Activated naive CD4-positive, alpha-beta T cell (primary cell): Measurements from ENCODE around the gene TRIOBP.
"Not testable (repeated sequence)": the region's sequence is repeated elsewhere in the genome, so short reads cannot be mapped to it uniquely, and the experiment has no call there.

Source experiments
- DNase-seq, 4 experiments: peaks; one replicate each; lab custom pipeline; 2025; lab: John Stamatoyannopoulos, UW

TRIOBP gene

DNA sequence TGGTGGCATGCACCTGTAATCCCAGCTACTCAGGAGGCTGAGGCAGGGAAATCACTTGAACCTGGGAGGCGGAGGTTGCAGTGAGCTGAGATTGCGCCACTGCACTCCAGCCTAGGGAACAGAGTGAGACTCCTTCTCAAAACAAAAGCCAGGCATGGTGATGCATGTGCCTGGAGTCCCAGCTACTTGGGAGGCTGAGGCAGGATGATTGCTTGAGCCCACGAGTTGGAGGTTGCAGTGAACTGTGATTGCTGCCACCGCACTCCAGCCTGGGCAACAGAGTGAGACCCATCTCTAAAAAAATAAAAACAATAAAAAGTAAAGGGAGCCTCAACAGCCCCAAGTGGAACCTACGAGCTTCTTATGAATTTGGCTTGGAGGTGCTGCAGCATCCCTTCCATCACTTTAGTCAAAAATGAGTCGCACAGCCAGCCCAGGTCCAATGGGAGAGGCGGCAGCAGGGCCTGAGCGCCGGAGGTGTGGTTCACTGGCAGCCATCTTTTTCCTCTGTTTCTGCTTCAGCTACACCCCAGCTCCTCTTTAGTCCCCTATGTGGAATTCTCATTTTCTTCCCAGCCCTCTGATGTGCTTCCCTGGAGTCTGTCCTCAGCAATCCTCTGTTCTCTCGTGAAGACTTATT, 81.6 kb downstream of the TRIOBP start:
- DNase-seq: no peak

GRCh38 chr22:37781434-37782059, 84.7 kb downstream of the TRIOBP start:
- no peak for DNase-seq

- DNase-seq: no peak
These were observed 85.7 kb downstream of the TRIOBP start for GRCh38 chr22:37782340-37783168.

GRCh38 chr22:37784829-37785495, 88.1 kb downstream of the TRIOBP start:
- DNase-seq: no peak

GRCh38 chr22:37790234-37790633, 93.4 kb downstream of the TRIOBP start:
- no peak for DNase-seq

- no peak for DNase-seq
These were observed 95.6 kb downstream of the TRIOBP start for GRCh38 chr22:37792494-37792893.

GRCh38 chr22:37794376-37794775, 97.5 kb downstream of the TRIOBP start:
- DNase-seq: no peak

- no peak for DNase-seq
These were observed 99.2 kb downstream of the TRIOBP start for GRCh38 chr22:37796079-37796478.

- DNase-seq: not testable (repeated sequence)
These were observed 100.4 kb downstream of the TRIOBP start for GRCh38 chr22:37797259-37797658.

DNA sequence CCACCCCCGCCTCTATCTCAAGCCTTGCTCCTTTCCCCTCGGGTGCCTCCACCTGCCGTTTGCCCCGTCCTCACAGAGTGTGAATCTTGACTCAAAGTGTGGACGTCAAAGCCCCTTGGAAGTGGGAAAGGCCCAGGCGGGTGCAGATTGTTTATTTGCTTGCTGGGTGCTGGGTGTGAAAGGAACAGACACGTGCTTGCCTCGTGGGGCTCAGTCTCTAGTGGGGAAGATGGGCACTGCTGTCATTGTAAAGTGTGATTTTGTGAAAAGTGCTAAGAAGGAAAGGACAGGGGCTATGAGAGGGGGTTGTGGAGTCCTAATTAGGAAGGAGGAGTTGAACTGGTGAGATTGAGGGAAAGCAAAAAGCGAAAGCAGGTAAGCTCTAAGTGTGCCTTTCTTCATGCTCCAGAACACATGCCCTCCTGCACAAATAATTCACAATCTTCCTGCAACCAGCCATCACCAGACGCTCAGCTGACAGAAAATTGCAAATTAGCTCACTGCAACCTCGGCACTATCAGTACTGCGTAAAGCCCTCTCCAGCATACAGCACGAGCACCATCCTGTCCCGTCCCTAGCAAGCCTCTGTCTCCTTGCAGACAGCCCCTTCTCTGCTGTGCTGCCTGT, 101.1 kb downstream of the TRIOBP start:
- no peak for DNase-seq

- DNase-seq: not testable (repeated sequence)
These were observed 103.1 kb downstream of the TRIOBP start for GRCh38 chr22:37799979-37800378.

GRCh38 chr22:37801946-37802309, 105.1 kb downstream of the TRIOBP start:
- DNase-seq: no peak

DNA sequence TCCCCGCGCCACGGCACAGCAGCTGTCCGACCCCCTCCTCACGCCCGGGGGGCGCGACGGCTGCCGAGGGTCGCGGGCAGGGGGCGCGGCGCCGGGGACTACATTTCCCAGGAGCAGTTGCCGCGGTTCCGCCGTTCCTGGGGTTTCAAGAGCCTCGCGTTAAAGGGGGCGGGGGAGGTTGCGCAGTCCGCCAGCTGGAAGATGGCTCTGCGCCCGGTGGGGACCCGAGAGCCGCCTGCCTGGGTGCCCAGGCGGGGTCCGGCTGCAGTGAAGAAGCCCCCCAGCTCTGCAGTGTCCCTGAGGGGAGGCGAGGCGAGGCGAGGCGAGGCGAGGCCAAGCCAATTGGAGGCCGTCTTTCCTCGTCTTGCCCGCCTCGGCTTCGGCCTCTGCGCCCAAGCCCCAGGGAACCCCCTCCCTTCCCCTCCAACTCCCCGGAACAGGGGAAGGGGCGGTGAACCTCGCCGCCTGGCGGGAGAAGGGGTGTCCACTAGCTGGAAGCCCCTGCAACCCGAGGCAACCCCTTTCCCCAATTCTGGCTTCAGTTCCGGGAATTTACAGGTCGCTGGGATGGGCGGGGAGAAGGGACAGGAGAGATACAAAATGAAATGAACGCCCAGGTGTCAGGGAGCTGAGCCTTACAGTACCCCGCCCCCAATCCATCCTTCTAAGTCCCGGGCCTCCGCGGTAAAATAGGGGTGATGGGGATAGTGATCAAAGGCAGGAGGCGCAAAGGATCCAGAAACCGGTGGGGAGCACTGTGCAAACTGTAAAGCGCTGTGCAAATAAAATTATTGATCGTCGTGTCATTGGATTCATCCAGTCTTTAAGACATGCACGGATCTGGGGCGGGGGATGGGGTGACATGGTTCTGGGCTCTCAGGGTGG, 105.7 kb downstream of the TRIOBP start:
- no peak for DNase-seq

GRCh38 chr22:37803195-37803638, 106.4 kb downstream of the TRIOBP start:
- no peak for DNase-seq

DNA sequence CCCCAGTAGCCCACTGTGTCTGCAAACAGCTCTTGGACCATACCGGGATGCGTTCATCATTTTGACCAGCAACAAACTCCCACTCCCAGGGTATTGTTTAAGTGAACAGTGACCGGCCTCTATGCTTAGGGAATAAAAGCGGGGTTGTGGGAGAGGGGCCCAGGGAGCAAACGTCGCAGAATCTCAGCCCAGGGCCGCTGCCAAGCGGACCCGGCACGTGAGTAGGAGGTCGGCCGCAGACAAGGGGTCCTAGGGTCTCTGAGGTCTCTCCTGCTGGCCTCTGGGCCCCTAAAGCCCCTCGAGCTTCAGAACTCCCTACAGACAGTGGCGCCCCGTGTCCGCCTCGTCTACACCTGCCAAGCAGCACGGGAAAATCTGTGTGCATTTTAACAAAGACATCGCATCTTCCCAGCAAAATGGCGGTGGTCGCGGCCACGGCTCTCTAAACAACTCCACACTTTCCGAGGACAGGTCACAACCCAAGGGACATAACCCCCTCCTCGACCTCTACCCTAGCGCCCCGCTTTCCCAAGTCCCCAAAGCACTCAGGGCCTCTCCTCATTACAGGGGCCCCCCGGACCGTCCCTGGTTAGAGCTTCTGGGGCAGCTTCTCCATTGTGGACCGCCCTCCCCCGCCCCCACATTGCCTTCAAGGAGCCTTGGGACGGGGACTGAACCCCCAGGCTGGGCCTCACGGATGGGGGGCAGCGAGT, 106.9 kb downstream of the TRIOBP start:
- DNase-seq: no peak

- no peak for DNase-seq
These were observed 107.6 kb downstream of the TRIOBP start for GRCh38 chr22:37804352-37804880.

DNA sequence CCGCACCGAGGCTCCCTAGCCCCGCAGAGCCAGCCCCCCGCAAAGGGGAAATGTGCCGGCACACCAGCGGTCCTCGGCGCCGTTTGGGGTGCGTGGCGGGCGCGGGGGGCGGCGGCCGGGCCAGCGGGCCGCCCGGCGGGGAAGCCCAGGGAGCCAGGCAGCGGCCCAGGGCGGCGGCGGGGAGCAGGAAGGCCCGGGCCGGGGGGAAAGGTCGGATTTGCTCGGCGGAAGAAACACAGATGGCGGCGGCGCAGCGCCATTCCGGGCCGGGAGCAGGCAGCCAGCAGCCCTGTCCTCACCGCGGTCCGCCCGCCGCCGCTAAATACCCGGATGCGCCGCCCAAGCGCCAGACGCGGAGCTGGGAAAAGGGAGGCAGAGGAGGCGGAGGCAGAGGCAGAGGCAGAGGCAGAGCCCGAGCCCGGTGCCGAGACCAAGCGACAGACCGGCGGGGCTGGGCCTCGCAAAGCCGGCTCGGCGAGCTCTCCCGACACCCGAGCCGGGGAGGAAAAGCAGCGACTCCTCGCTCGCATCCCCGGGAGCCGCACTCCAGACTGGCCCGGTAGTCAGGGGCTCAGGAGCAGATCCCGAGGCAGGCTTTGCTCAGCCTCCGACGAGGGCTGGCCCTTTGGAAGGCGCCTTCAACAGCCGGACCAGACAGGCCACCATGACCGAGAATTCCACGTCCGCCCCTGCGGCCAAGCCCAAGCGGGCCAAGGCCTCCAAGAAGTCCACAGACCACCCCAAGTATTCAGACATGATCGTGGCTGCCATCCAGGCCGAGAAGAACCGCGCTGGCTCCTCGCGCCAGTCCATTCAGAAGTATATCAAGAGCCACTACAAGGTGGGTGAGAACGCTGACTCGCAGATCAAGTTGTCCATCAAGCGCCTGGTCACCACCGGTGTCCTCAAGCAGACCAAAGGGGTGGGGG, 108.3 kb downstream of the TRIOBP start:
- peak; percentile 16 to 52 (median 35) for DNase-seq

DNA sequence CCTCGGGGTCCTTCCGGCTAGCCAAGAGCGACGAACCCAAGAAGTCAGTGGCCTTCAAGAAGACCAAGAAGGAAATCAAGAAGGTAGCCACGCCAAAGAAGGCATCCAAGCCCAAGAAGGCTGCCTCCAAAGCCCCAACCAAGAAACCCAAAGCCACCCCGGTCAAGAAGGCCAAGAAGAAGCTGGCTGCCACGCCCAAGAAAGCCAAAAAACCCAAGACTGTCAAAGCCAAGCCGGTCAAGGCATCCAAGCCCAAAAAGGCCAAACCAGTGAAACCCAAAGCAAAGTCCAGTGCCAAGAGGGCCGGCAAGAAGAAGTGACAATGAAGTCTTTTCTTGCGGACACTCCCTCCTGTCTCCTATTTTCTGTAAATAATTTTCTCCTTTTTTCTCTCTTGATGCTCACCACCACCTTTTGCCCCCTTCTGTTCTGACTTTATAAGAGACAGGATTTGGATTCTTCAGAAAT, 109.0 kb downstream of the TRIOBP start:
- DNase-seq: no peak
